ENCODE data around the gene PDIA5.

Gene PDIA5

GRCh38 chr3:123044981-123045763 lies 21.7 kb upstream of the PDIA5 start:
- no peak for DNase-seq

DNA sequence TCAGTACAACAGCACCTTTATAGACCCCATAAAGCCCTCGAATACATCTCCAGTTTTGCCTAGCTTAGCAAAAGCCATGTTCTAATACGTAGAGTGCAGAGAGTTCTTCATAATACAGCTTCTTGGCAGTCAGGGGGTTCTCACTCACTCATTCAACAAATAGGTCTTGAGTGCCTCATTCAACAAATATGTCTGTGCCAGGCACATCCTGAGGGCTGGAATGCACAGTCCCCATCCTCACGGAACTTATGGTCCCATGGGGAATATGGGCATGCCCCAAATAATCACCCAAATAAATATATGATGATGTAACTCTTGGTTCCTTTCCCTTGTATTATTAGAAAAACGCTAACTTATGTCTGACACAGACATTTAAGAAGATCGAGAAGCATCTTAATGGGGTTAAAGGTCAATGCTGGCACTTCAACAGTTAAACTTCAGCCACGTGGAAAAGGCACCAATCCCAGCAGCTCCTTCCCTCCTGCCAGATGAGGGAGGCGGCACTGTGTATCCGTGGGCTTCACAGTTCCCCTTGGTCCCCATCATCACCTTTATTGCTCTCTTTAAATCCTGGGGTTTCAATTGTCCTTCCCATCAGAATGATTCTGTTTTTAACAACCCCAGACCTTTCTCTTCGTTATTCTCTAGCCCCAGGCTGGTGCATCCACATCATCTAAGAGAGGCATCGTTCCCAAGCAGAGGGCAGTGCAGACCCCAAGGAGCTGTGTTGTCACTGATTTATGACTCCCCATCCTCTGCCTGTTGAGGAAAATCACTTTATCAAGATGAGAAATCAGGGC lies 20.4 kb upstream of the PDIA5 start:
- DNase-seq, result no peak

- no peak for DNase-seq
Measured at GRCh38 chr3:123047062-123047319, 19.8 kb upstream of the PDIA5 start.

DNA sequence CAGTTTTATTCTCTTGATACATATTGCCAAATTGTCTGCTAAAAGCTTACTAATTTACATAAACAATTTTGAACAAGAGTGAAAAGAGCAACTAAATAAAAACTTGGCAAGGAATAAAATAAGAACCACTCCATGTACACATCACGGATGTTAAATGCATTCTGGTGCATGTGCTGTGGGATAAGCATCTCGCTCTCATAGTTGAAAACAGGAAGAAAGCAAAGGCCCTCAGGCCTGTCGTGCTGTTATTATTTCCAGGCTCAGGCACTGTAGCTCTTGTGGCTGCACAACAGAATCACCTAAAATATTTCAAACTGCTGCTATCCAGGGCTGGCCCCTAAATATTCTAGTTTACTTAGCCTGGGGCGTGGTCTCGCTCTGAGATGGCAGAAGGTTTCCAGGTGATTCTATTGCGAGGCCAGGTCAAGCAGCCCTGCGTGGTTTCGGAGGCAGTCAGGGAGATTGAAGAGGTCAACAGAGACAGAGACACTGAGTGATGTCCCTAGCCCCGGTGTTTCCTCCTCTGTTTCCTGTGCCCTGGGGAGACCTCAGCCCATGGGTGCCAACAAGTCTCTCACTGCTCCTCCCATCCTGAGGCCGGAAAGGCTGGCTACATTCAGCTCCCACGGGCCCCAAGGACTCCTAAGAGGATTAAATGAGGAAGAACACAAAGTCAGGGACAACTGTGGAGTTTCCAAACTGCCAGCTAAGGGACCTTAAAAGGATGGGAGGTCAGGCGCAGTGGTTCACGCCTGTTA lies 18.2 kb upstream of the PDIA5 start:
- DNase-seq, result no peak

DNA sequence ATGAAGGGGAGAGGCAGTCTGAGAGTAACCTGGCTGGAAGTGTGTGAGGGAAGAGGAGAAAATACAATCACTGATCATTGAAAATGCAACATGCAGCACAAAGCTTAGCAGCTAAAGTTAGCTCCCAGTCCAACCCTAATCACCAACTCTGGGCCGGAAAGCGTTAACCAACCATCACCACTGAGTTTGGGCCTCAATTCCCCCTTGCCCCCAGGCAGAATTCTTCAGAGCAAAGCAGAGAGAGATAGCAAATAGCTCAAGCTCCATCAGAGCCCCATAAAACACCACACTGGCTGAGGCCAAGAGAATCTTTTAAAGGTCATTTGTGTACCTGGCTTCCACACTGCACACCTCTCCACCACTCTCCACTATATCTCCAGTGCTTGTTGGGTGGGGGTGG lies 16.2 kb upstream of the PDIA5 start:
- DNase-seq, result no peak

GRCh38 chr3:123053107-123053506 lies 13.7 kb upstream of the PDIA5 start:
- DNase-seq, result no peak

DNA sequence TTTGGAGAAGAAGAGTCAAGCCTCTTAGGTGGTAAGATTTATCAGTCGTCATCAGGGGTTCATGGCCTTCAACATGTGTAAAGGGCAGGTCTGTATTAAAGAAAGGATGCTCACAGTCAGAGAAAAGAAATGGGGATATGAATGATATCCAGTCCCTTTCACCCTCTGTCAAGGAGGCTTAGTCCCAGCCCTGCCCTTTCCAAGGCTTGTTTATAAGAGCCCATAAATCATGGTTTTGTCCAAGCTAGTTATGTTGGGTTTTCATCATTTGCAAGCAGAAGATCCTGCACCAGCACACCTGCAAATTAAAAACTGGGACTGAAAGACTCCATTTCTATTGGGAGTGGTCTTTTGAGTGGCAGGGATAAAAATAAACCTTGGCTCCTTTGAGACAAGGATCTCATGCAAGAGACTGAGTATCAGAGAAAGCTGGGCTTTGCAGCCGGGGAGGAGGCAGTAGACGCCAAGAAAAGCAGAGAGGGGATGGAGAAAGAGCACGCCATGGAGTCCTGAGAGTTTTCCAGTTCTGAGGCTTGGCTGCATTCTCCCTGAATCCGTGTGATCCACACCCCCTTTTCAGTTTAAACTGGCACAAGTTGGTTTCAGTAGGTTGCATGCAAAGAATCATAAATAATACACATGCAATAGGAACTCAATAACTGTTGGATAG lies 12.6 kb upstream of the PDIA5 start:
- DNase-seq, result no peak

DNA sequence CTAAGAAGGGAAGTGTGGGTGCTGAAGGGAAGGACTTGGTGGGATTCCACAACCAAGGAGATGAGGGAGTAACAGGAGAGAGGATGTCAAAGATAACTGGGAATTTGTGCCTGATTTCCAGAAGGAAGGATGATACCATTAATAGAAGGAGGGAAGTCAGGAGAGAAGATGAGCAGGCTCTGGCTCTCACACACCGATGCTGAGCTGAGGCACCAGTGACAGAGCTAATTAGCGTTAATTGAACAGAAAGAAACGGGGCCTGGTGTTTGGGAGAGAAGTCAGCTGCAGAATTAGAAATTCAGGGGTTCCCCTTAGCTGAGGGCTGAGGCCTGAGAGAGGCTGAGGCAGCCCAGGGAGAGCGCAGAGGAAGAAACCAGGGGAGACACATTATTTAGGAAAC lies 11.9 kb upstream of the PDIA5 start:
- no peak for DNase-seq

DNA sequence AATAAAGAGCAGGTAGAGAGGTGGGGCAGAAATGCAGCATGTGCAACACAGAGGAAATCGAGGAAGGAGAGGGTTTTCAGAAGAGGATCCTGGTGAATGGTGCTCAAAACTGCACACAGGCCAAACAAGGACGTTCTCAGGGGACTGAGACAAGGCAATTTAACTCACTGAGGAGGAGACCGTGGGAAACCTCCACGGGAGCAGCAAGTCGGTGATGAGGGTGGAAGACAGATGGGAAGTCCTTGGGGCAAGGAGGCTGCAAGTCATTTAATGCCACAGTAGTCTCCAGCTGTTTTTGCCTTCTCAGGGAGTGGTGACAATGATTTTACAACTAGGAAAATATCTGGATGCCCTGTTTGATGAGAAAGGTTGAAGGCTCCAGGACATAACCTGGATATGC lies 11.5 kb upstream of the PDIA5 start:
- DNase-seq, result no peak

- DNase-seq, result no peak
Measured at GRCh38 chr3:123058505-123058904, 8.3 kb upstream of the PDIA5 start.

GRCh38 chr3:123060054-123060453 lies 6.8 kb upstream of the PDIA5 start:
- DNase-seq, result no peak

DNA sequence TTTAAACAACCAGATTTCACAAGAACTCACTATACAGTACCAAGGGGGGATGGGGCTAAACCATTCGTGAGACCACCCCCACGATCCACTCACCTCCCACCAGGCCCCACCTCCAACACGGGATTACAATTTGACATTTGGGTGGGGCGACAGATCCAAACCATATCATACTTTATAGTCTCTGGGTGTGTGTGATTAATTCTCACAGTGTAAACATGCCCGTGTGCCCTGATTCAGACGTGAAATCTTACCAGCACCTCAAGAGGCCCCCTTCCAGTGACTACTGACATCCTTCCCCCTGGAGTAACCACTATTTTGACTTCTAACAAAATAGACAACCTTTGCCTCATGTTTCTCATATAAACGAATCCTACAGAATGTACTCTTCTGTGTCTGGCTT lies 5.0 kb upstream of the PDIA5 start:
- DNase-seq, result no peak

GRCh38 chr3:123063034-123063433 lies 3.8 kb upstream of the PDIA5 start:
- DNase-seq, result no peak

DNA sequence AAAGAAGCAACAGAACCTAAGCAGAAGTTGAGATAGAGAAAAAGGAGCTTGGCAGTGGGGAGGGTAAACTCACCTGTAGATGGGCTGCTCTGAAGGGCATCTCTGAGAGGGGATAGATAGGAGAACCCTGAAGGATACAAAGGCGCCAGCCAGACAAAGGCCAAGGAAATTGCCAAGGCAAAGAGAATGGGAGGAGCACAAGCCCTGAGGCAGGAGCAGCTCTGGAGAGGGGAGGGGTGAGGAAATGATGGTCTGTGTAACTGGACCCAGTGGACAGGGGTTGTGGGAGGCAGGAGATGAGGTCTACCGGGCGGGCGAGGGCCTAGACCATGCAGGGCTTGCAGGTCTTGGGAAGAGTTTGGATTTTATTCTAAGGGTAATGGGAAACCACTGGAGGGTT lies 2.3 kb upstream of the PDIA5 start:
- DNase-seq, result no peak

- no peak for DNase-seq
Measured at GRCh38 chr3:123064914-123065313, 1.9 kb upstream of the PDIA5 start.

DNA sequence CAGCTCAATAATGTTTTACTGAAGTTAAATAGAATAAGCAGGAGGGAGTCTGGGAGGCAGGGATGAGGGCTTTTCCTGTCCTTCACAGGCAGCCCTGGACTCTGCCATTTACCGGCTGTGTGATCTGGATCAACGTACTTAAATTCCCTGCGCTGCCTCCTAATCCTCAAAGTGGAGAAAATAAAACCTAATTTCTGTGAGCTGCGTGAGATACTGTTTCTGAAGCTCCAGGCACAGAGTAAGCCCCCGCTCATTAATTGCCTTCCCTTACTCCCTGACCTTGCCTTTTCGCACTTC lies 278 bp upstream of the PDIA5 start:
- no peak for DNase-seq

DNA sequence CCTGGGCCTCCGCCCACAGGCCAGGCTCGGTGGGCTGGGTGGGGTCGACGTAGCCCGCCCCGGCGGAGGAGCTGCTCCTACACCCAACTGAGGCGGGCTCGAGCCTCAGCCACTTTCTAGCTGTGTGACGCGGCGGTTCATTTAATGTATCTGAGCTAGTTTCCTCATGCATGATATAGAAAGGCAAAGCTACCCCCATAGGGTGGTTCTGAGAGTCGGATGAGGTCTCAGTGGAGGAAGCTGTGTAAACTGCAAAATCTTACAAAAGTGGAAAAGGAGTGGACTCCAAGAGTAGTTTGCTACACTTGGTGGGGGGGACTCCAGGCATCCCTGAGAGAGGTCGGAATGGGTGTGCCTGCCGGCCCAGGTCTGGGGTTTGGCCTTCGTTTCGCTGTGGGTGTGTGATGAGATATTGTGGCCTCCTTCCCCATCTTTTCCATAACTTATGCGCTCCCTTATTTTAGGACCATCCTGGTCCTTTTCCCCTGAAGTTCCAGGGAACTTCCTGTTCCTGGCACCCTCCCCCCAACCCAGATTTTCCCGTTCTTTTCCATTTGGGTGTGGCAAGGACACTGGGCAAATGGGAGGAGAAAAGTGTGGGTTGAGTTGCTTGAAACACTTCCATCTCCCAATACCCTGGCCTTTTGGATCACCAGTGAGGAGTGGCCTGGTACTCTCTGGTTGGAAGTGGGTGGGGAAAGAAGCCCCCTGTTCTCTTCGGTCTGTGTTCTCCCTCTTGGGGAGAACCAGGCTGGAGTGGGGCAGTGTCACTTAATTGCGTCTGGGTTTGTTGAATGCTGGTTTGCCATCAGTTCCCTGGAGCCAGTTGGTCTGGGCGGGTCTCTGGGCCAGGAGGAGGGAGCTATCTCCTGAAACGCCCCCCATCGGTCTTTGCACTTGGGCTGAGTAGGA lies 1.1 kb downstream of the PDIA5 start:
- DNase-seq, result peak; percentile 28 to 53

GRCh38 chr3:123068601-123069381 lies 2.0 kb downstream of the PDIA5 start:
- DNase-seq, result no peak

- no peak for DNase-seq
Measured at GRCh38 chr3:123070510-123070909, 3.7 kb downstream of the PDIA5 start.

DNA sequence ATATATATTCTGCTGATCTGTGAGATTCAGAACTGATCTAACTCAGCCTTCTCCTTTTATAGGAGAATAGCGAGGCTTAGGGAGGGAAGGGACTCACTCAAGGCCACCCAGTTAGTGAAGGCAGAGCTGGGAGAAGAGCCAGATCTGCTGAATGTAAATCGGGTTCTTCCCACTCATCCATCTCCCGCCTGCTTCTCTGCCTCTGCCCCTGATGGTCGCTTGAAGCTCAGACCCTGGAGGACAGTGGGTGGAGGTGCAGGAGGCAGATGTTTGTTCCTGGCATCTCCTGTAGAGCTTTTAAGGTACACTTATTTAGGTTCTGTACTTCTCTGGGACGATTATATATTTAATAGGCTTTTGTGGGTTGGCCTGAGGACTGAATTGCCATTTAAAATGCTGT lies 4.3 kb downstream of the PDIA5 start:
- peak in 1 of 2 experiments; percentile 21 for DNase-seq

GRCh38 chr3:123071581-123071980 lies 4.8 kb downstream of the PDIA5 start:
- no peak for DNase-seq

DNA sequence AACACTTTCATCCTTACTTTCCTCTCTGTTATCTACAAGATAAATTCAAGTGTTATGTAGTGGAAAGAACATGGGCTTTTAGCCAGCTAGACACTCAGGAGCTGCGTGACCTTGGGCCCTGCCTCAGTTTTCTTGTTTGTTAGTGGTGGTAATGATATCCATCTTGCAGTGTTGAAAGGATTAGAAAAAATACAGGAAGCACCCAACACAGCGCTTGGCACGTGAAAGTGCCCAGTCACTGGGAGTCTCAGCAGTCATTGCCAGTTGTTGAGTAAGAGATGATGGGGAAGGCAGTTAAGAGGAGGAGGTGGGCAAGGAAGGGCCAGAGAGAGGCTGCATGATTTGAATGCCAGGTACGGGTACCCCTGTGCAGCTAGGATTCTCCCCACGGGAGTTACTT lies 5.3 kb downstream of the PDIA5 start:
- peak; percentile 89 to 90 for DNase-seq
